ENCODE results near the gene NUCKS1. TPM values are rescaled to one million over a fixed set of nuclear protein-coding genes. Genes with fewer than 3 reads are reported as not detected.

Gene NUCKS1
- total RNA-seq, 1 donor, result 253 TPM

- no peak overlapping the region for H3K4me3 ChIP-seq (ENCODE audit: low read depth, low read length)
- no peak for DNase-seq (ENCODE audit: low read depth)
- TF ChIP-seq CTCF (IDR thresholded peaks at IDR 0.05; ENCODE audit: insufficient read depth, low read length), result no peak
These were observed 31.0 kb downstream of the NUCKS1 start for GRCh38 chr1:205719015-205719414.

GRCh38 chr1:205716371-205717132, 33.4 kb downstream of the NUCKS1 start:
- no peak for DNase-seq (ENCODE audit: low read depth)
- no peak overlapping the region for H3K4me3 ChIP-seq (ENCODE audit: low read depth, low read length)
- no peak for TF ChIP-seq CTCF (IDR thresholded peaks at IDR 0.05; ENCODE audit: insufficient read depth, low read length)

- no peak for DNase-seq (ENCODE audit: low read depth)
- H3K4me3 ChIP-seq (ENCODE audit: low read depth, low read length), result no peak overlapping the region
- TF ChIP-seq CTCF (IDR thresholded peaks at IDR 0.05; ENCODE audit: insufficient read depth, low read length), result no peak
These were observed 34.4 kb downstream of the NUCKS1 start for GRCh38 chr1:205715628-205716027.

- no peak for DNase-seq (ENCODE audit: low read depth)
- no peak overlapping the region for H3K4me3 ChIP-seq (ENCODE audit: low read depth, low read length)
- TF ChIP-seq CTCF (IDR thresholded peaks at IDR 0.05; ENCODE audit: insufficient read depth, low read length), result no peak
These were observed 35.1 kb downstream of the NUCKS1 start for GRCh38 chr1:205714906-205715246.

- DNase-seq (ENCODE audit: low read depth), result peak; percentile 12
- no peak for TF ChIP-seq CTCF (IDR thresholded peaks at IDR 0.05; ENCODE audit: insufficient read depth, low read length)
- H3K4me3 ChIP-seq (ENCODE audit: low read depth, low read length), result no peak overlapping the region
These were observed 35.6 kb downstream of the NUCKS1 start for GRCh38 chr1:205714190-205714905.

GRCh38 chr1:205711105-205712048, 38.6 kb downstream of the NUCKS1 start:
- H3K4me3 ChIP-seq (ENCODE audit: low read depth, low read length), result no peak overlapping the region
- DNase-seq (ENCODE audit: low read depth), result peak; percentile 91
- peak; percentile 90 for TF ChIP-seq CTCF (IDR thresholded peaks at IDR 0.05; ENCODE audit: insufficient read depth, low read length)
